Effector CD4-positive, alpha-beta T cell (primary cell): ENCODE results near the gene FGFR4.

Experiments used
- DNase-seq: peaks from one replicate; pipeline ENCODE4 v3.0.0-alpha.2; 2020

The FGFR4 gene

GRCh38 chr5:177132136-177133095 lies 45.7 kb downstream of the FGFR4 start:
- DNase-seq = peak; percentile 31

- DNase-seq = peak; percentile 80
Observed at GRCh38 chr5:177133096-177133852, 46.6 kb downstream of the FGFR4 start, which contains the start of gene NSD1. Gene NSD1 (plus strand): TSS chr5:177133773. CDS start chr5:177135104, 1,331 bp downstream.

DNA sequence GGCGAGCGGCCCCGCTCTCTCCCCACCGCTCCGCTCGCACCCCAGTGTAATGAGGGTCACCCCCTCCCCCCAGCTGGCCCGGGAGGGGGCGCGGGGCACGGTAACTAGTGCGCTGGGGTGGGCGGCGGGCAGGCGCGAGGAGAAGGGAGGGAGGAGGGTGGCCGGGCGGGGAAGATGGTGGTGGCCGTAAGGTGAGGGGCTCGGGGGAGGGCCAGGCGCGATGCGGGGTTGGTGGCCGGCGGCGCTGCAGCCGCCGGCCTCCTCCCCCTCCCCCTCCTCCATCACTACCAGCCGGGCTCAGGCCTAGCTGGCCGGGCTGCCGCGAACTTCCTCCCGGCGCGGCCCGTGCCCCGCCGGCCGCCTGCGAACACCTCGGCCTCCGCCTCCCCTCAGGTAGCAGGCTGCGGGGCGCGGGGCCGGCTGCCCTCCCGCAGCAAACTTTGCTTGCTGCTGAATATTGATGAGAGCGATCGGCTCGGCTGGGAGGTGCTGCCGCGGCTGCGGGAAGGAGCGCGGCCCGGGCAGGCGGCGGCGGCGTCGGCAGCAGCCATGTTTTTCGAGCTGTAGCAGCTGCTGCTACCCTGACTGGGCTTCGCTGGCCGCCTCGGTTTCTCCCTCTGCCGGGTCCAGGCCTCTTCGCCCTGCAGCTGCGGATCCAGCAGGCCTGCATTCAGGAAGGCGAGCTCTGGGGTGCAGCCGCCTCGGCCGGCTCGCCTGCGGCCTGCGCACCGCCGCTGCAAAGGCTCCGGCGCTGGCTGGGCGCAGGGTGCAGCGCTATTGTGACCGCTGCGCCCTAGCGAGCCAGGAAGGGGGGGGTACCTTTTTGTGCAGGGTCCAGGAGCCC lies 47.4 kb downstream of the FGFR4 start:
- peak; percentile 28 for DNase-seq

- no peak for DNase-seq
Observed at GRCh38 chr5:177134697-177135225, 48.0 kb downstream of the FGFR4 start.

DNA sequence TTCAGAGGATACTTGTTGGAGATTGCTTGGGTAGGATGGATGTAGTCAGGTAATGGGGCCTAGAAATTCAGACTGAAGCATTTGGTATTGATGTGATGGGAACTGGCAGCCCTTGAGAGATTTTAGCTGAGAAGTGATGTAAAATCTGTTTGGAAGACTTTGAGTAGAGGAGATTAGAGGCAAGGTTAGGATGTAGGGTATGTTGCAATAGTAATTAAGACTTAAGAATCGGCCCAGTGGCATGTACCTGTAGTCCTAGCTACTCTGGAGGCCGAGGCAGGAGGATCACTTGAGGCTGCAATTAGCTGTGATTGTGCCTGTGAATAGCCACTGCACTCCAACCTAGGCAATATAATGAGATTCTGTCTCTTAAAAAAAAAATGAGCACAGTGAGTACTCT lies 53.6 kb downstream of the FGFR4 start:
- no peak for DNase-seq

- no peak for DNase-seq
Observed at GRCh38 chr5:177141496-177141895, 54.8 kb downstream of the FGFR4 start.

DNA sequence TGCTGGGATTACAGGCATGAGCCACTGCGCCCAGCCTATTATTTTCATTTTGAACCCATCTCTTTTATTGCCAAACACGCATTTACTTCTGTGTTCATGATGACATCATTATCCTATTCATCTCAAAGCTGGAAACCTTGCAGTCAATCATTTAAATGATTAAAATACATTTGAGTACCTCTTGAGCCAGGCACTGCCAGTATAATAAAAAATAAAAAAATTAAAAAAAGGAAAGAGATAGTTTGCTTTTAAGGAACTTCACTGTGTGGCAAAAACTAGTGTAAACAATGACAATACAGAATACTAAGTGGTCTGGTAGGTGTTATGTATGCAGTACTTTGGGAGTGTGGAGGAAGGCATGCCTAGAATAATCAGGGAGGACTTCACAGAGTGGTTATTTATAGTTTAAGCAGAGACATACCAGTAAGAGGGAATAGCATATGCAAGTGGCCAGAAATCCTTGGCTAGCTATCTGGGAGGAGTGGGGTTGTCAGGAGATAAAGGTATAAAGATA lies 55.4 kb downstream of the FGFR4 start:
- DNase-seq = no peak

DNA sequence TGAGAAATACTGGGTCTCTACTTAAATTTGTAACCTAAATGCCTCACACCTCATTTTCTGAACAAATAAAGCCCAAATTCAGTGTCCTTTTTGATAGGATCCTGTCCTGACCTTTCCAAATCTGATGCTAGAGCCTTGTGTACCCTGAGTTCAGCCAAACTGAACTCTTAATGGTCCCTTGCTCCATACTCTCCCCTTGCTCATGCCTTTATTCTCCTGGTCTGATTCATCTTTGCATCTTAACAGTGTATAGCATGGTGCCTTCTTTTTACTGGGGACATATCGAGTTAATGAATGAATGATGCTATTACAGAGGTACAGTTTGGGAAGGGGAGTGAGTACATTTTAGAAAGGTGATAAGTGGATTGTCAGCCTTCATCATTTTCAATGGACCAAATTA lies 56.1 kb downstream of the FGFR4 start:
- no peak for DNase-seq

DNA sequence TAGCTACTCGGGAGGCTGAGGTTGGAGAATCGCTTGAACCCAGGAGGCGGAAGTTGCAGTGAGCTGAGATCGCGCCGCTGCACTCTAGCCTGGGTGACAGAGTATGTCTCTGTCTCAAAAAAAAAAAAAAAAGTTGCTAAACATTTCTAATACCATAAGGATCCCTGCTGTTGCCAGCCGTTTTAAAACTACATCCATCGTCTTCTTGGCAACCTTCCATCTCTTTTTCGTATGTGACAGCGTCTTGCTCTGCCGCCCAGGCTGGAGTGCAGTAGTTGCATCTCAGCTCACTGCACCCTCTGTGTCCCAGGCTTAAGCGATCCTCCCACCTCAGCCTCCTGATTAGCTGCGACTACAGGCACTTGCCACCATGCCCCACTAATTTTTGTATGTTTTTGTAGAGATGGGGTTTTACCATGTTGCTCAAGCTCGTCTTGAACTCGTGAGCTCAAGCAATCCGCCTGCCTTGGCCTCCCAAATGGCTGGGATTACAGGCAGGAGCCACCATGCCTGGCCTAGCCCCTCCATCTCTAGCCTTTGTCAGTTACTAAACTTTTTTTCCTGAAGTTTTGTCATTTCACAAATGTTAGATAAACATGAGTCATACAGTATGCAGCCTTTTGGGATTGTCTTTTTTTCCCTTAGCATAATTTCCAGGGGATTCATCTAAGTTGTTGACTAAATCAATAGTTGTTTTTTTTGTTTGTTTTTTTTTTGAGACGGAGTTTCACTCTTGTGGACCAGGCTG lies 60.4 kb downstream of the FGFR4 start:
- DNase-seq = no peak
